Mononuclear cell (primary cell): ENCODE data around the gene SPINK9. TPM values are rescaled to one million over a fixed set of nuclear protein-coding genes. Genes with fewer than 3 reads are reported as not detected.
"Not testable (repeated sequence)": the region's sequence is repeated elsewhere in the genome, so short reads cannot be mapped to it uniquely, and the experiment has no call there.

ENCODE experiments used
- H3K27me3 ChIP-seq: 2 replicates; pipeline ENCODE4 v1.6.0; 2011; ENCODE audit warnings: low read length, control low read depth; ENCODE audit not compliant: insufficient read depth
- H3K4me1 ChIP-seq: 2 replicates; pipeline ENCODE4 v1.5.1; 2011; ENCODE audit warnings: mild to moderate bottlenecking, low read length, control low read depth; ENCODE audit not compliant: insufficient read depth
- H3K4me3 ChIP-seq: 2 replicates; pipeline ENCODE4 v1.5.1; 2011; ENCODE audit warnings: mild to moderate bottlenecking, low read length, moderate library complexity
- H3K9me3 ChIP-seq: 2 replicates; pipeline ENCODE4 v1.5.1; 2011; ENCODE audit warnings: low read depth, mild to moderate bottlenecking, control low read depth, low read length
- total RNA-seq: library from RNA; depleted of rRNA; stranded (reverse); fragments of >200 nt; gene quantifications from one replicate; pipeline ENCODE4 v1.2.3, GENCODE V29; 2012

The SPINK9 gene
- total RNA-seq: not detected

GRCh38 chr5:148335259-148335658, at the start of gene SPINK9:
Gene SPINK9 (plus strand): TSS chr5:148335559. CDS start chr5:148335614, 55 bp downstream.
- H3K9me3 ChIP-seq: no peaks in the 10 kb centered on the region
- no peaks in the 10 kb centered on the region for H3K4me1 ChIP-seq
- no peaks in the 10 kb centered on the region for H3K27me3 ChIP-seq
- H3K4me3 ChIP-seq: no peak within 1 kb of the TSS

- Histone ChIP-seq H3K4me3 (no peak overlapping the region), H3K9me3 (no peaks in the 10 kb centered on the region), H3K4me1 (no peaks in the 10 kb centered on the region), H3K27me3 (no peaks in the 10 kb centered on the region)
Observed at GRCh38 chr5:148290271-148291195, 44.8 kb upstream of the SPINK9 start.

GRCh38 chr5:148297731-148298130, 37.6 kb upstream of the SPINK9 start:
- Histone ChIP-seq H3K4me3 (no peak overlapping the region), H3K4me1 (no peaks in the 10 kb centered on the region), H3K27me3 (no peaks in the 10 kb centered on the region), H3K9me3 (no peaks in the 10 kb centered on the region)

DNA sequence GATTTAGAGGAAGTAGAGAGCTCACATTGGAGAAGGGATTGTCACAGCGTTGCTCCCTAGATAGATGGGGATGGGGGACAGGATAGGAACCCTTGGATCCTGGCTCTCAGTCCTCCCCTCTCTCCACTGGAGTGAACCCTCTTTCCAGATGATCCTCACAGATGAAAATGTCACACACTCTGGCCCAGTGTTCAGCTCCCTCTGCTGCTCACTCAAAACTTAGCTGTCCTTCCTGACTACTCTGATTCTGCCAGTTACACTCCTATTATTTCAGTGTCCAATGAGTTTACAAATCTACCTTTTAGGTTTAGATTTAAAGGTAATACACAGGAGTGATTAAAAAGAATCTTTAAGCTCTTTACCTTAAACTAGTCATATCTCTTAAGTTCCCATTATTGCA, 28.9 kb upstream of the SPINK9 start:
- Histone ChIP-seq H3K27me3 (no peaks in the 10 kb centered on the region), H3K9me3 (no peaks in the 10 kb centered on the region), H3K4me3 (no peak overlapping the region), H3K4me1 (no peaks in the 10 kb centered on the region)

DNA sequence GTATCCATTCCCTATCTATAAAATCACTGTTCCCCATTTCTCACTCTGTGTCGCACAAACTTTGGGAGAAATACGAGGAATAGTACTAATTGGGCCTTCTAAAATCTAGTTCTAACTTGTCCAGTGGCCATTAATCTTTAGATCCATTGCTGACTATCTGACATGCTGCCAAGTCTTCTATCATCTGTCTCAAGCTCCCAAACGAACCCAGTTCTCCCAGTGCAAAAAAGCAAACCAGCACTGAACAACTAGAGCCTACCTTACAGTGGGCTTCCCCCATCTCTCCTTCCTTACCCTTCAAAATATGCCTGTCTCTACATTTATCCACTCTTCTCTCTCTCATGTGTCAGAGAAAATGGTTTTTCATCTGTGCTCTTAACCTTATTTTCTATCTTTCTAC, 26.3 kb upstream of the SPINK9 start:
- Histone ChIP-seq H3K4me3 (no peak overlapping the region), H3K4me1 (no peaks in the 10 kb centered on the region), H3K27me3 (no peaks in the 10 kb centered on the region), H3K9me3 (no peaks in the 10 kb centered on the region)

DNA sequence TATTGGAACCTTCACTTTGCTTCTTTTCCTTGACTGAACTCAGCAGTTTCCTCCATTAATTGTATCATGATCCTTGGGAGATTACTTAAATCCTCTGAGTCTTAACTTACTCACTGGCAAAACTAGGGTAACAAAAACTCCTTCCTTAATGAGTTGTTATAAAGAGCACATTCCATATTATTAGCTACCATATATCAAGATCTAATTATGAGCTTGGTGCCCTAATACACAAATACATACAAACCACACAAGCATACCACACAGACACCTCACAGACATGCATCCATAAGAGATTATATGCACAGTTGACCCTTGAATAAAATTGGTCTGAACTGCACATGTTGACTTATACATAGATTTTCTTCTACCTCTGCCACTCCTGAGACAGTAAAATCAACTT, 25.6 kb upstream of the SPINK9 start:
- no peak overlapping the region for H3K4me3 ChIP-seq
- no peaks in the 10 kb centered on the region for H3K4me1 ChIP-seq
- H3K9me3 ChIP-seq: no peaks in the 10 kb centered on the region
- no peaks in the 10 kb centered on the region for H3K27me3 ChIP-seq

- Histone ChIP-seq H3K27me3 (no peaks in the 10 kb centered on the region), H3K4me1 (no peaks in the 10 kb centered on the region), H3K4me3 (no peak overlapping the region), H3K9me3 (no peaks in the 10 kb centered on the region)
Observed at GRCh38 chr5:148311484-148311883, 23.9 kb upstream of the SPINK9 start.

DNA sequence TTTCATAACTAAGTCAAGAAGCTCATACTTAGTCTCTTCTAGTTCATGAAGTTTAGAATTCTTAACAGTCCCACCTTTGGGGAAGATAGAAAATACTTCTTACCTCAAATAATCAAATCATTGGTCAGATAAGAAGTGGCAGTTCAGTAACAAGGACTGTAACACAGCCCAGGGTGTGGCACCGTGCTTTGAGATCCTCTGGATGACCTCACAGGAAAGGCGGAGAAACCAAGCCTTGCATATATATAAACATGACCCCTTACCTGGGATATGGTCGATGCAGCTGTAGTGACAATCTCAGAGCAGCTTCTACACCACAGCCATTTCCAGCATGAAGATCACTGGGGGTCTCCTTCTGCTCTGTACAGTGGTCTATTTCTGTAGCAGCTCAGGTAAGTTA, 23.2 kb upstream of the SPINK9 start, which contains the start of gene SPINK7:
TSS of gene SPINK7 (plus strand) at position 271 of the 400 bp plus-strand sequence. CDS start at position 332, 61 bp downstream.
- Histone ChIP-seq H3K9me3 (no peaks in the 10 kb centered on the region), H3K4me1 (no peaks in the 10 kb centered on the region), H3K27me3 (no peaks in the 10 kb centered on the region), H3K4me3 (no peak within 1 kb of the TSS)

DNA sequence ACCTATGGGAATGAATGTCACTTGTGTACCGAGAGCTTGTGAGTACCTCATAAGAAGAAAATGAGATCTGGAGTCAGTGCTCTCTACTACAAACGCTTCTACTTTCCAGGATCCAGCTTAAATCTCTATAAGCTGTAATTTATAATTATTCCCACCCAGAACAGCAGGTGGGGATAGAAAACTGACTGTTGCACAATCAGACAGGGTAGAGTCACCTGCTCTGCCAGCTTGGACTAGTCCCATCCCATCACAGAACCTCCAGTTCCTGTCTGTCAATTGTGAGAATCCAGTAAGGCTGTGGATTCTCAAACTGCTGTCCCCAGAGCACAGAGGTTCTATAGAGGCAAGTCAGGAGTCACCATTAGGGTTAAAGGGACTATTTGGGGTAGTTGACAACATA, 21.2 kb upstream of the SPINK9 start:
- Histone ChIP-seq H3K9me3 (no peaks in the 10 kb centered on the region), H3K4me3 (no peak overlapping the region), H3K27me3 (no peaks in the 10 kb centered on the region), H3K4me1 (no peaks in the 10 kb centered on the region)

GRCh38 chr5:148314731-148315130, 20.6 kb upstream of the SPINK9 start:
- no peak overlapping the region for H3K4me3 ChIP-seq
- no peaks in the 10 kb centered on the region for H3K9me3 ChIP-seq
- no peaks in the 10 kb centered on the region for H3K27me3 ChIP-seq
- no peaks in the 10 kb centered on the region for H3K4me1 ChIP-seq

DNA sequence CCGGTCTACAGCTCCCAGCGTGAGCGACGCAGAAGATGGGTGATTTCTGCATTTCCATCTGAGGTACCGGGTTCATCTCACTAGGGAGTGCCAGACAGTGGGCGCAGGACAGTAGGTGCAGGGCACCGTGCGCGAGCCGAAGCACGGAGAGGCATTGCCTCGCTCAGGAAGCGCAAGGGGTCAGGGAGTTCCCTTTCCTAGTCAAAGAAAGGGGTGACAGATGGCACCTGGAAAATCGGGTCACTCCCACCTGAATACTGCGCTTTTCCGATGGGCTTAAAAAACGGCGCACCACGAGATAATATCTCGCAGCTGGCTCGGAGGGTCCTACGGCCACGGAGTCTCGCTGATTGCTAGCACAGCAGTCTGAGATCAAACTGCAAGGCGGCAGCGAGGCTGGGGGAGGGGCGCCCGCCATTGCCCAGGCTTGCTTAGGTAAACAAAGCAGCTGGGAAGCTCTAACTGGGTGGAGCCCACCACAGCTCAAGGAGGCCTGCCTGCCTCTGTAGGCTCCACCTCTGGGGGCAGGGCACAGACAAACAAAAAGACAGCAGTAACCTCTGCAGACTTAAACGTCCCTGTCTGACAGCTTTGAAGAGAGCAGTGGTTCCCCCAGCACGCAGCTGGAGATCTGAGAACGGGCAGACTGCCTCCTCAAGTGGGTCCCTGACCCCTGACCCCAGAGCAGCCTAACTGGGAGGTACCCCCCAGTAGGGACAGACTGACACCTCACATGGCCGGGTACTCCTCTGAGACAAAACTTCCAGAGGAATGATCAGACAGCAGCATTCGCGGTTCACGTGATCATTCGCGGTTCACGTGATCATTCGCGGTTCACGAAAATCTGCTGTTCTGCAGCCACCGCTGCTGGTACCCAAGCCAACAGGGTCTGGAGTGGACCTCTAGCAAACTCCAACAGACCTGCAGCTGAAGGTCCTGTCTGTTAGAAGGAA, 15.1 kb upstream of the SPINK9 start:
- not testable (repeated sequence) for H3K27me3 ChIP-seq, H3K9me3 ChIP-seq, H3K4me3 ChIP-seq, H3K4me1 ChIP-seq

DNA sequence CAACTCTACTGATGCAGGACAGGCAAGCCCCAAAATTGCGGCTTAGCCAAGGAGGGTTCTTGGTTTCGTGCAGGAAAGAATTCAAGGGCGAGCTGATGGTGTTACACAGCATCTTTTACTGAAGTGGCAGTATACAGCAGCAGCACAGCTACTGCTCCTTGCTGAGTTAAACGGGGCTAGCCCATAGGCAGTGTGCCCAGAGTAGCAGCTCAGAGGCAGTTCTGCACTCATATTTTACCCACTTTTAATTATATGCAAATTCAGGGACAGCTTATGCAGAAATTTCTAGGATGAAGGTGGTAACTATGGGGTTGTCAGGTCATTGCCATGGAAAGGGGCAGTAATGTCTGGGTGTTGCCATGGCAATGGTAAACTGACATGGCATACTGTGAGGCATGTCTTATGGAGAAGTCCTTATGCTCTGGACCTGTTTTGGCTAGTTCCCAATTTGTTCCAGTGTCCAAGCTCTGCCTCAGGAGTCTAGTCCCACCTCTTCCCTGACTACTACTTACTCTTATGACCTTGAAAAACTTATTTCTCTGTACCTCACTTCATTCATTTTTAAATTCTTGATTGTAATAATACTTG, 2.0 kb upstream of the SPINK9 start:
- H3K27me3 ChIP-seq: no peaks in the 10 kb centered on the region

DNA sequence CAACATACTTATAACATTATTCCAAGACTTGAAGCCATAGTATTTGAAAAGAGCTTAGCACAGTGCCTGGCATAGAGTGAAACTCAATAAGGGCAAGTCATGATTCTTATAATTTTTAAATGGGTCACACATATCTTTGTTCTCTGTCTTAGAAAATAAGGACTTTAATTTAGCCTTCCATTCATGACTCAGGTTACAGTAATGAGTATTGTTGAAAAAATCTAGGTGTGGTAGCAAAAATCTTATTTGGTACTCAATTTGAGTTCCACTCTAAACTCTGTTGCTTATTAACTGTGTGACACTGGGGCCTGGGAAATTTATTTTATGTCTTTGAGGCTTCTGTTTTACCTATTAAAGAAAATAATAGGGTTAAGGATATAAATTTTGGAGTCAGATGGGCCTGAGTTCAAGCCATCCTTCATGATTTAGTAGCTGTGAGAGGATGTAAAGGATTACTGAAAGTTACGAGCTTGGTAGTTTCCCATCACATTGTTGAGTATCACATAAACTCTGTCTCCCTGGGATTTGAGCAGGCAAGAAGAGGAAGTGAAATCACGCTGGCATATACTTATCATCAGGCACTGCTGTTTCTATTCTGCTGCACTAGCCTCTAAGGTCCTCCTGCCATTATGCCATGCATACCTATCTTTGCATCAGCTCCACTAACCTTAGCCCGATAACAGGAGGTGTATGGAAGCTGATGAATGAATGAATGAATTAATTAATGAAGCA, 1.5 kb downstream of the SPINK9 start:
- Histone ChIP-seq H3K27me3 (no peaks in the 10 kb centered on the region), H3K4me3 (no peak overlapping the region), H3K9me3 (no peaks in the 10 kb centered on the region), H3K4me1 (no peaks in the 10 kb centered on the region)

More for the DNA sequence above, 2.0 kb upstream of the SPINK9 start:
- no peaks in the 10 kb centered on the region for H3K9me3 ChIP-seq
- no peaks in the 10 kb centered on the region for H3K4me1 ChIP-seq
- no peak overlapping the region for H3K4me3 ChIP-seq

DNA sequence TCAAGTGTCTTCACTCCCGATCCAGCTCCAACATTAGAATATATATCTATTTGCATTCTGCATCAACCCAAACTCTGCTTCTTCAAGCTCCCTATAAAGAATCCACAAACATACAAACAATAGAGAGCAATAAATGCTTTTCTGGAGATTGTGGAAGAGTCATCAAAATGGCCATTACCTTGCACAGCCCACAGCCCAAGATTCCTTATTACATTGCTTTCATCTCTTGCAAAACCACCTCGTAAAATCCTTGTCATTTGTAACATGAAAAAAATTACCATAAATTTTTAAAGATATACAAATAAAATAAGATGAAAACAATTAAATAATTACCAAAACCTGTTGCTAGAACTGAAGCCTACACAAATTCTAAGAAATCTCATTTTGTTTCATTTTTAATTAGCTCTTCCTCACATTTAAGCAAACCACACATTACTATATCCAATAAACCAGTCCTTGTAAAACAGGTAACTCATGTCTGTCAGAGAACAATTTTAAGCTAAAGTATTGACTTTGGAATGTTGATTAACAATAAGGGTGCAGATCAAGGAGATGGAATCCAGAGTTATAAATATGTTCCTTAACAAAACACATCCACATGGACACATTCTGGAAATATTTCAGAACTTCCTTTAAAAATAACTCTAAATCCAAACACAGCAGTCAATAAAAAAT, 7.1 kb downstream of the SPINK9 start:
- no peak overlapping the region for H3K4me3 ChIP-seq
- no peaks in the 10 kb centered on the region for H3K9me3 ChIP-seq

More for the DNA sequence above, 7.1 kb downstream of the SPINK9 start:
- no peaks in the 10 kb centered on the region for H3K27me3 ChIP-seq
- H3K4me1 ChIP-seq: no peaks in the 10 kb centered on the region
